ENCODE results near the gene ARAP3.
"Not testable (repeated sequence)": the region's sequence is repeated elsewhere in the genome, so short reads cannot be mapped to it uniquely, and the experiment has no call there.

ARAP3 gene, protein sequence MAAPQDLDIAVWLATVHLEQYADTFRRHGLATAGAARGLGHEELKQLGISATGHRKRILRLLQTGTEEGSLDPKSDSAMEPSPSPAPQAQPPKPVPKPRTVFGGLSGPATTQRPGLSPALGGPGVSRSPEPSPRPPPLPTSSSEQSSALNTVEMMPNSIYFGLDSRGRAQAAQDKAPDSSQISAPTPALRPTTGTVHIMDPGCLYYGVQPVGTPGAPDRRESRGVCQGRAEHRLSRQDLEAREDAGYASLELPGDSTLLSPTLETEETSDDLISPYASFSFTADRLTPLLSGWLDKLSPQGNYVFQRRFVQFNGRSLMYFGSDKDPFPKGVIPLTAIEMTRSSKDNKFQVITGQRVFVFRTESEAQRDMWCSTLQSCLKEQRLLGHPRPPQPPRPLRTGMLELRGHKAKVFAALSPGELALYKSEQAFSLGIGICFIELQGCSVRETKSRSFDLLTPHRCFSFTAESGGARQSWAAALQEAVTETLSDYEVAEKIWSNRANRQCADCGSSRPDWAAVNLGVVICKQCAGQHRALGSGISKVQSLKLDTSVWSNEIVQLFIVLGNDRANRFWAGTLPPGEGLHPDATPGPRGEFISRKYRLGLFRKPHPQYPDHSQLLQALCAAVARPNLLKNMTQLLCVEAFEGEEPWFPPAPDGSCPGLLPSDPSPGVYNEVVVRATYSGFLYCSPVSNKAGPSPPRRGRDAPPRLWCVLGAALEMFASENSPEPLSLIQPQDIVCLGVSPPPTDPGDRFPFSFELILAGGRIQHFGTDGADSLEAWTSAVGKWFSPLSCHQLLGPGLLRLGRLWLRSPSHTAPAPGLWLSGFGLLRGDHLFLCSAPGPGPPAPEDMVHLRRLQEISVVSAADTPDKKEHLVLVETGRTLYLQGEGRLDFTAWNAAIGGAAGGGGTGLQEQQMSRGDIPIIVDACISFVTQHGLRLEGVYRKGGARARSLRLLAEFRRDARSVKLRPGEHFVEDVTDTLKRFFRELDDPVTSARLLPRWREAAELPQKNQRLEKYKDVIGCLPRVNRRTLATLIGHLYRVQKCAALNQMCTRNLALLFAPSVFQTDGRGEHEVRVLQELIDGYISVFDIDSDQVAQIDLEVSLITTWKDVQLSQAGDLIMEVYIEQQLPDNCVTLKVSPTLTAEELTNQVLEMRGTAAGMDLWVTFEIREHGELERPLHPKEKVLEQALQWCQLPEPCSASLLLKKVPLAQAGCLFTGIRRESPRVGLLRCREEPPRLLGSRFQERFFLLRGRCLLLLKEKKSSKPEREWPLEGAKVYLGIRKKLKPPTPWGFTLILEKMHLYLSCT (N-terminal part only)

DNA sequence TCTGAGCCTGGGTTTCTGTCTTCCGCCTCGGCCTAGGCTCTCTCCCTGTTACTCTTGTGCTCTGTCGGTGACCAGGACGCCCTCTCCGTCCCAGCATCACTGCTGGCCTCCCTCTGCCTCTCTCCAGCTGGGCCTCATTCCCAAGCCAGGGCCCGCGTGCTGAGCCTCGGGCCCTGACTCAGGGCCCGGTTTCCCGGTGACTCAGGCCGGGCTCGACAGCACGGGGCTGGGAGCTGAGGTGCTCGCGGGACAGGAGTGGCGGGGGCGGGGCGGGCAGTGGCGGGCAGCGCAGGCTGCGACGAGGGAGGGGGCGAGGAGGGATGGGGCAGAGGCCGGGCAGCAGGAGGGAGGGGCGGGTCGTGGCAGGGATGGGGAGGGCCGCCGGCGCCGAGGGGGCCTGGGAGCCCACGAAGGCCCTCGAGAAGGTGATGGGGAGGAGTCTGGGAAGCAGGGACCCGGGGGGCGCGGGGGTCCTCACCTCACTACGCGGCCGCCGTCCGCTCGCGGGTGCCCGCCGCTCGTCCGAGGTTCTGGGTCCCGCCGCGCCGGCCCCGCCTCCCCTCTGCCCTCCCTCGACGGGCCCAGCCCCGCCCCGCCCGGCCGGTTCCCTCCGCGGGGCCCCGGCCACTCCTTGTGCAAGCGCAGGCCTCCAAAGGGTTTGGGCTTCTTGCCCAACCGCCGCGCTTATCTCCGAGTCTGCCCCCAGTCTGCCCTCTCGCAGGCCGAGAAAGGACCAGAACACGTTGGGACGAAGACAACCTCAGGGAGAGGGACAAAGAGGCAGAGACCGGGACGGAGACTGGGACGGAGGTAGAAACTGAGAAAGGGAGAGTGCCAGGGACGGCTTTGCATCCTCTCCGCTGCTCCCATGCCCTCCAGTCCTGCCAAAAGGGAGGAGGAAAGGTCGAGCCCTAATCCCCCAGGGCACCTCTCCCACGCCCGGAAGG lies at the start of gene ARAP3:
Gene ARAP3, minus strand, starts transcription at position 536 of the 947 bp plus-strand sequence. CDS start 1,744 bp downstream, outside the sequence.
- CTCF ChIA-PET: interaction anchor here (2.8 kb wide), 1 partner anchor 11 kb away, joined by 19 read pairs; no protein-coding TSS in a partner anchor
- Mint-ChIP-seq H3K4me3 (peak within 1 kb of the TSS; percentile 72), H3K9me3 (no peaks in the 10 kb centered on the region), H3K27ac (peak within 1 kb of the TSS; percentile 58), H3K27me3 (peaks cover 40% of the 10 kb centered on the region), H3K36me3 (peaks cover 2% of the 10 kb centered on the region), H3K4me1 (peaks cover 42% of the 10 kb centered on the region)
- peak; percentile 63 for DNase-seq

DNA sequence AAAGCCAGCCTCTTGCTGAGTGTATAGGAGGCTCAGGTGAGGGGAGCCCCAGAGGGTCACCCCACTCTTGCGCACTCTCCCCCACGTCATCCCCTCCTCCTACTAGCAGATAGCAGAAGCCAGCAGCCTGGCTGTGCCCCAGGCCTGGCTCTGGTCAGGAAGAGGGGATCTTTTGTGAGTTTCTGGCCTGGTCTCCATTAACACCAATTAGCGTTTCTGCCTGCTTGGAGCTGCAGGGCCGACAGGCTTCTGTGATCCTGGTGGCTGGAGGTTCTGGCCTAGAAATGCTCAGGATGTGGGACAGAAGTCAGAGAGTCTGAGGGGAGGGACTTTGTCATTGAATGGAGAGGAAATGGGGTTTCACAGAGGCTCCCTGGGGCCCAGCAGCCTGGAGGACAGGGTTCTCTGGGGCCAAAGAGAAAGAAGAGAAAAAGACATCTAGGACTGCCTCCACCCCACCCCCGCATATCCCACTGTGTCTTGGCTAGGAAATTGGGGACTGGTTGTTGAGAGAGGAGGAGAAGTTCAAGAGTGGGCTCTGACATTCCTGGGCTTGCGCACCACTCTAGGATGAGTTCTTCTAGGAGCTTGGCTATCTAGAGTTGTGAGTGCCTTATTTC lies 47.5 kb upstream of the ARAP3 start:
- Mint-ChIP-seq H3K4me3 (no peak overlapping the region), H3K4me1 (no peaks in the 10 kb centered on the region), H3K9me3 (no peaks in the 10 kb centered on the region), H3K27ac (no peak overlapping the region), H3K36me3 (no peaks in the 10 kb centered on the region), H3K27me3 (peaks cover 28% of the 10 kb centered on the region)
- no peak for DNase-seq
- CTCF ChIA-PET: interaction anchor here (0.9 kb wide), 1 partner anchor 28 kb away, joined by 3 read pairs; no protein-coding TSS in a partner anchor

DNA sequence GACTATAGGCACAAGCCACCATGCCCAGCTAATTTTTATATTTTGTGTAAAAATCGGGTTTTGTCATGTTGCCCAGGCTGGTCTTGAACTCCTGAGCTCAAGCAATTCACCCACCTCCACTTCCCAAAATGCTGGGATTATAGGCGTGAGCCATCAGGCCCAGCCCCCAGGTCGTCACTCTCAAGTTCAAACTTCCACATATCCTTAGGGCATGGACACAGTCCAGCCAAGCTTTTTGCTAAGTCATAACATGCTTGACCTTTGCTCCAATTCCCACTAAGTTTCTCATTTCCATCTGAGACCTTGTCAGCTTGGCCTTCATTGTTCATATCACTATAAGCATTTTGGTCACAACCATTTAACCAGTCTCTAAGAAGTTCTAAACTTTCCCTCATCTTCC lies 43.9 kb upstream of the ARAP3 start:
- CTCF ChIA-PET: interaction anchor here (1.2 kb wide), 1 partner anchor 100 kb away, joined by 5 read pairs; no protein-coding TSS in a partner anchor
- H3K4me3 Mint-ChIP-seq: no peak overlapping the region
- peaks cover 2% of the 10 kb centered on the region for H3K9me3 Mint-ChIP-seq
- no peaks in the 10 kb centered on the region for H3K36me3 Mint-ChIP-seq
- no peak for DNase-seq
- peaks cover 26% of the 10 kb centered on the region for H3K27me3 Mint-ChIP-seq
- H3K27ac Mint-ChIP-seq: no peak overlapping the region
- no peaks in the 10 kb centered on the region for H3K4me1 Mint-ChIP-seq

DNA sequence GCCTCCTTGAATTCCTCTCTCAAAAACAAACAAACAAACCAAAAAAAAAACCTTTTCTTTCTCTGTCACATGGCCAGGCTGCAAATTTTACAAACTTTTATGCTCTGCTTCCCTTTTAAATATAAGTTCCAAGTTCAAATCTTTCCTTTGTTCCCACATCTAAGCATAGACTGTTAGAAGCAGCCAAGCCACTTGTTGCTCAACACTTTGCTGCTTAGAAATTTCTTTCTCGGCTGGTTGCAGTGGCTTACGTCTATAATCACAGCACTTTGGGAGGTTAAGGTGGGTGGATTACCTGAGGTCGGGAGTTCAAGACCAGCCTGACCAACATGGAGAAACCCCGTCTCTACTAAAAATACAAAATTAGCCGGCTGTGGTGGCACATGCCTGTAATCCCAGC lies 43.1 kb upstream of the ARAP3 start:
- DNase-seq, H3K4me1 Mint-ChIP-seq, H3K9me3 Mint-ChIP-seq, H3K36me3 Mint-ChIP-seq, H3K4me3 Mint-ChIP-seq, H3K27ac Mint-ChIP-seq: not testable (repeated sequence)
- peaks cover 19% of the 10 kb centered on the region for H3K27me3 Mint-ChIP-seq
- CTCF ChIA-PET: interaction anchor here (1.2 kb wide), 1 partner anchor 101 kb away, joined by 5 read pairs; no protein-coding TSS in a partner anchor

DNA sequence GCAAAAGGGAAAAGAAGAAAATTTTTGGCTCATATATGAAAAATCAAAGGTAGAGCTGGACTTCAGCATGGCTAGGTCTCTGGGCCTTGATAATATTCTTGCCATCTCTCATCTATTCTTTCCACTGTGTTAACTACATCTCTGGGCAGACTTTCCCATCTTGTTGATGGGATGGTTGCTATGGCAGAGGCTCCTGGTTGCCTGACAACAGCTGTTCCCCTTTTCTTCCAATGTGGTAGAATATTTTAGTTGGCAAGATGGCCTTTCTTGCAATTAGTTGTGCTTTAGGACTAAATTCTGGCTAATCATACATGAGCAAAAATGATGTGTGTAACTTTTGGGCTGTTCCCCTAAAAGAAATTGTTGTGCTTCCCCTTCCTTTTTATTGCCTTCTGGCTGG lies 40.2 kb upstream of the ARAP3 start:
- H3K9me3 Mint-ChIP-seq: peaks cover 2% of the 10 kb centered on the region
- CTCF ChIA-PET: no interaction called here
- H3K4me1 Mint-ChIP-seq: no peaks in the 10 kb centered on the region
- DNase-seq: no peak
- no peak overlapping the region for H3K4me3 Mint-ChIP-seq
- H3K27ac Mint-ChIP-seq: no peak overlapping the region
- no peaks in the 10 kb centered on the region for H3K36me3 Mint-ChIP-seq
- peaks cover 23% of the 10 kb centered on the region for H3K27me3 Mint-ChIP-seq

DNA sequence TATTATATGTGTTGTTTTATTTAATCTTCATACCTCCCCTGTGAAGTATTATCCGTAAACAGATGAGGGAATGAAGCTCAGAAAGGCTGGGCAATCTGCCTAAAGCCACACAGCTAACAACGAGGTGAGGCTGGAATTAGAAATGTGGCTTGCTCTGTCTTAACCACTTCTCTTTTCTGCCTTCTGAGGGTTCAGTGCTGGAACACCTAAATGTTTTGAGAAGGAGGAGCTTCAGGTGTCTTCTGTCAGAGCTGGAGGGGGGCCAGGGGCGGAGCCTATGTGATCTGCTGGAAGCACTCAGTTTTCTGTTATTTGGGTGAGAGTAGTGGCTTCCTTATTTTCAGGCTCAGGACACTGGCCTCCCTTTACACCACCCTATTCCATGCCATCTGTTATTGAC lies 35.0 kb upstream of the ARAP3 start:
- no peak overlapping the region for H3K27ac Mint-ChIP-seq
- H3K27me3 Mint-ChIP-seq: peaks cover 28% of the 10 kb centered on the region
- no peak overlapping the region for H3K4me3 Mint-ChIP-seq
- no peaks in the 10 kb centered on the region for H3K4me1 Mint-ChIP-seq
- H3K9me3 Mint-ChIP-seq: no peaks in the 10 kb centered on the region
- DNase-seq: no peak
- no peaks in the 10 kb centered on the region for H3K36me3 Mint-ChIP-seq
- CTCF ChIA-PET: interaction anchor here (2.4 kb wide), 1 partner anchor 25 kb away, joined by 6 read pairs; no protein-coding TSS in a partner anchor

DNA sequence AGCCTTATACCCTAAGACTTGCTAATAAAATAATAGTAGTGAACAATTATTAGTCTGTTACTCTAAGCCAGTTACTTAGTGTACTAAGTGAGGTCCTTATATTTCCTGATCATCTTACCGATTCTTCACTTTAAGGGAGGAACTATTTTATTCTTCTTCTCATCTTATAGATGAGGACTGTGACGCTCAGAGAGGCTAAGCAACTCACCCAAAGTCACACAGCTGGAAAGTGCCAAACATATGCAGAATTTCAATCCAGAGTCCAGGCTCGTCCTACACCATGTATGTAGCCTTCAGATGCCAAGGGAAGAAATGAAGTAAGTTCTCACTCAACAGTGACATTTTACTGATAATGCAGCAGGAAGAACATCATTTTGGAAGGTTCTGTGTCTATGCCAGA lies 34.4 kb upstream of the ARAP3 start:
- DNase-seq: no peak
- Mint-ChIP-seq H3K36me3 (no peaks in the 10 kb centered on the region), H3K27ac (no peak overlapping the region), H3K4me3 (no peak overlapping the region), H3K9me3 (no peaks in the 10 kb centered on the region), H3K27me3 (peaks cover 32% of the 10 kb centered on the region), H3K4me1 (no peaks in the 10 kb centered on the region)
- CTCF ChIA-PET: interaction anchor here (2.4 kb wide), 1 partner anchor 25 kb away, joined by 6 read pairs; no protein-coding TSS in a partner anchor

DNA sequence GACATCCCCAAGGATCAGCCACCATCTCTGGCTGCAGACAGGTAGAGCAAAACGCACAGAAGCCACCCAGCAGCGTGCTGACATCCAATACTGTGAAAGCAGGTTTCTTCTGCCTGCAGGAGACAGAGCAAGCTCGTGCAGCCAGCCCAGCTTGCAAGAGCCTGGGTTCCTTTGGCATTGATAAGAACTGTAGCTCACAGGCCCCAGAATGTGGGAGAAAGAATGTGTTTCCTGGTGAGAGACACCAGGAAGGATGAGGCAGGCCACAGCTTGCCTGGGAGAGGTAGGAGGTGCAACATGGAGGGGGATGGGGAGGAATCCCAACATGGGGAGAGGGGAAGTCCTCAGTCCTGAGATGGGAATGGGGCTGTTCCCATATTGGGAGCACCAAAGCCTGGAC lies 34.0 kb upstream of the ARAP3 start:
- CTCF ChIA-PET: no interaction called here
- Mint-ChIP-seq H3K9me3 (no peaks in the 10 kb centered on the region), H3K27ac (no peak overlapping the region), H3K4me1 (no peaks in the 10 kb centered on the region), H3K4me3 (no peak overlapping the region), H3K27me3 (peaks cover 34% of the 10 kb centered on the region), H3K36me3 (no peaks in the 10 kb centered on the region)
- DNase-seq: no peak

DNA sequence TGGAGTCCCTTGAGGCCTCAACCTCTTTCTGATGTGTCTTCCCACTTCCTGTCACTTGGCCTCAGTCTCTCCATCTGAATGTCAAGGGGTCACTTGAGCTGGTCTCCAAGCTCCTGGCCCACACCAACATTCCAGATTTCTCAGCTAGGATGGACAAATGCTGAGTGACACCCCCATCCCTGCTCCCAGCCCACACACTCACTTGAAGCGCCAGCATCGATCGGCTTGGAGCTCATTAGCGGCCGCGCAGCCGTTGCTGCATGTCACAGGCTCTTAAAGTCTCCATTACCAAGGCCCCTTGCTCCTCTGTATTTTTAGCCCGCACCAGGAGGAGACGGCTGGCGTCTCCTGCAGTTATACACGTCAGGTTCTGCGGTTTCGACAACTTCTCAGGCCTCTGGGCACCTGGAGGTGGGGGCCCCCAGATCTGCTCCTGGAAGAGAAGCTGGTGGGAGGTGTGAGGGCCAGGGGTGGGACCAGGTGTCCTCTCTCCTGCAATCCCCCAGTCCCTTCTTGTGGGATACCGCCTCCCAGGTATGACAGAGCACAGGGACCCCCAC lies 33.4 kb upstream of the ARAP3 start:
- no peak for DNase-seq
- H3K27ac Mint-ChIP-seq: no peak overlapping the region
- H3K9me3 Mint-ChIP-seq: no peaks in the 10 kb centered on the region
- H3K4me3 Mint-ChIP-seq: no peak overlapping the region
- CTCF ChIA-PET: no interaction called here
- H3K36me3 Mint-ChIP-seq: no peaks in the 10 kb centered on the region
- no peaks in the 10 kb centered on the region for H3K4me1 Mint-ChIP-seq
- peaks cover 39% of the 10 kb centered on the region for H3K27me3 Mint-ChIP-seq

DNA sequence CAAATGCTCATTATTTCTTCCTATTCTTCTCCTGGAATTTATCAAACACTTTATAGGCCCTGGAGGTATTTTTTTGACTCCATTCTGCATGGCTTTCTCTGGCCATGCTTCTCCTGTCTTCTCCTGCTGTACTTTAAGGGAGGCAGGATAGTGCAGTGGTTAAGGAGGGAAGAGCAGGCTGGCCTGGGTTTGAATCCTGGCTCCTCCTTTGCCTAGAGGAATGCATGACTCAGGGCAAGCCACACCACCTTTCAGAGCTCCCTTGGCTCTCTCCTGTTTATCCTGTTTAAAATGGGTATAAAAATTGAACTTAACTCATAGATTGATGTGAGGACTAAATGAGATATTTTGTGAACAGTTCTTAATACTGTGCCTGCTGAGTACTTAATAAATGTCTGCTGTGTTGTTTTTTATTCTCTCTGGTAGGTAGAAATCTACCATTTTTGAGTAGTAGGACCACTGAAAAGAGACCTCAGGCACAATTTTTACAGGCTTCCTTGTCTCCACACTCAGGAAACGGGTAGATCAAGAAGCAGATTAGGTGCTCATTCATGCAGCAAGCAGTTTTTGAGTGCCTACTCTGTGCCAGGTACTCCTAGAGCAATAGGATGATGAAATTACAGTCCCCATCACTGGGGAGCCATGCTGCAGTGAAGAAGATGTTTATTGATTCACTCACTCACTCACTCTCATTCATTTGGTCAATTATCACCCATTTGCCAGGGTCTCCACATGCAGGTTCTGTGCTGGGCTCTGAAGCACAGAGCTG lies 32.7 kb upstream of the ARAP3 start:
- Mint-ChIP-seq H3K4me1 (no peaks in the 10 kb centered on the region), H3K36me3 (no peaks in the 10 kb centered on the region), H3K27ac (no peak overlapping the region), H3K9me3 (no peaks in the 10 kb centered on the region), H3K4me3 (no peak overlapping the region), H3K27me3 (peaks cover 39% of the 10 kb centered on the region)
- DNase-seq: no peak
- CTCF ChIA-PET: no interaction called here

DNA sequence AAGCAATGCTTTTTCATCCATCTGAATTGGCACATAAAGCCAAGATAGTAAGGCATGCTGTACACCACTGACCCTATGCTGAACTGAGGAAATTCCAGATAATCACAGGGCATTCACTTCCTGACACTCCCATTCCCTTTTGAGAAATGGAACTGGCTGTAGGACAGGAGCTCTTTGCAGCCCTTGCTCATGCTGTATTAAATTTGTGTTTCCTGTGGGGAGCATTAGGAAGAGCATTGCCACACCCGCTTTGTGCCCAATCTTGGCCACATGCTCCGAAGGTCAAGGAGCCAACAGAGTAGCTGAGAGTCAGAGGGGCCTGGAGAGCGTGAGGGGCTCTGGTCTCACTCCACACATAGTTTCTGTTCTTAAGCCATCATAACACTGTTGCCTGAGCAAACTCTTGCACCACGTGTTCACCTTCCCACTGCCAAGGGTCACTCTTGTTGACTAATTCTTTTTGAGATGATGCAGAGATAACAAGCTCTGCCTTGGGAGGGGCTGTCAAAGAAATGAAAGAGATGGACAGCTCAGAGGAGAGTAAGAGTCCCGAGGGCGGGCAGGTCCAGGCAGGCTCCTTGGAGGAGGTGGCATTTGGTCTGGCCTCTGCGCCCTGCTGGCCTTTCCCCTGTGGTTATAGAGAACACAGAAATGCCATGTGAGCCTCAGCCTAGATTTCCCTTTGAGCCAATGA lies 31.7 kb upstream of the ARAP3 start:
- DNase-seq: no peak
- H3K9me3 Mint-ChIP-seq: no peaks in the 10 kb centered on the region
- no peak overlapping the region for H3K27ac Mint-ChIP-seq
- peaks cover 35% of the 10 kb centered on the region for H3K27me3 Mint-ChIP-seq
- no peak overlapping the region for H3K4me3 Mint-ChIP-seq
- no peaks in the 10 kb centered on the region for H3K4me1 Mint-ChIP-seq
- H3K36me3 Mint-ChIP-seq: no peaks in the 10 kb centered on the region
- CTCF ChIA-PET: no interaction called here
